GM12878 (cell line): ENCODE data around the gene SLC13A2. TPM values are rescaled to one million over a fixed set of nuclear protein-coding genes. Genes with fewer than 3 reads are reported as not detected.

Experiments used
- ATAC-seq: fragments of 200-7000 bp; cut with Tn5 transposase; 3 replicates; pipeline ENCODE4 v1.9.1; 2020; ENCODE audit warnings: mild to moderate bottlenecking, moderate library complexity
- BruUV-seq: library from RNA; stranded (reverse); fragments of 400-500 nt; replicated peaks from 2 replicates; lab custom pipeline; 2021; lab: Mats Ljungman, UMichigan
- CTCF ChIA-PET: fragments of 300-600 bp; sonication (Branson Sonifier 250); formaldehyde crosslinking; extraction: SDS; loops from one replicate; lab custom pipeline; 2021; ENCODE audit warnings: inconsistent platforms; lab: Yijun Ruan, JAX
- POLR2A ChIA-PET: fragments of 350-600 bp; formaldehyde crosslinking; extraction: SDS; loops from one replicate; lab custom pipeline; 2021; ENCODE audit warnings: inconsistent platforms; lab: Charles Lee
- RAD21 ChIA-PET: fragments of 300-600 bp; sonication (Branson Sonifier 250); formaldehyde crosslinking; loops from one replicate; lab custom pipeline; 2023; ENCODE audit warnings: antibody characterized with exemption; ENCODE audit not compliant: unreplicated experiment; lab: Charles Lee
- SMC1A ChIA-PET: fragments of 300-600 bp; sonication (Branson Sonifier 250); formaldehyde crosslinking; loops from one replicate; lab custom pipeline; 2023; ENCODE audit not compliant: unreplicated experiment, uncharacterized antibody; lab: Charles Lee
- DNase-seq: peaks from one replicate; pipeline ENCODE4 v3.0.0-alpha.2; 2011; ENCODE audit warnings: low read depth, low spot score
- FAIRE-seq: peaks from 3 replicates; lab custom pipeline; 2011; peaks lifted over from hg19 to GRCh38; lab: Jason Lieb, UNC
- H2AFZ ChIP-seq: 2 replicates; pipeline ENCODE4 v1.6.0; 2011; ENCODE audit warnings: low read depth, low read length, control low read depth; ENCODE audit not compliant: control insufficient read depth
- H3K27ac ChIP-seq: 2 replicates; pipeline ENCODE4 v1.5.1; 2011; ENCODE audit warnings: control low read depth; ENCODE audit not compliant: control insufficient read depth, insufficient read depth
- H3K27me3 ChIP-seq, 2 experiments: replicated peaks in 1 of 2; 2 replicates each; pipeline versions ENCODE4 v1.6.0 to v1.6.1; 2011; ENCODE audit warnings: low read length in 1 of 2; ENCODE audit not compliant: control insufficient read depth in 2 of 2, insufficient read depth in 2 of 2
- H3K36me3 ChIP-seq, 2 experiments: 2 replicates each; pipeline ENCODE4 v1.5.1; 2011; ENCODE audit warnings: low read length in 1 of 2; ENCODE audit not compliant: control insufficient read depth in 2 of 2, insufficient read depth in 2 of 2
- H3K4me1 ChIP-seq: 2 replicates; pipeline ENCODE4 v1.6.1; 2011; ENCODE audit warnings: mild to moderate bottlenecking, low read length, moderate library complexity, mixed read lengths; ENCODE audit not compliant: control insufficient read depth, insufficient read depth
- H3K4me2 ChIP-seq: 2 replicates; pipeline ENCODE4 v1.6.0; 2011; ENCODE audit warnings: control low read depth; ENCODE audit not compliant: control insufficient read depth, insufficient read depth
- H3K4me3 ChIP-seq: fragments of 200-600 bp; sonication (generic); 2 replicates; pipeline ENCODE4 v1.5.1; 2016
- H3K79me2 ChIP-seq: 2 replicates; pipeline ENCODE4 v1.6.0; 2011; ENCODE audit warnings: low read length; ENCODE audit not compliant: control insufficient read depth, insufficient read depth
- H3K9ac ChIP-seq: 2 replicates; pipeline ENCODE4 v1.8.0; 2011; ENCODE audit warnings: low read length, control low read depth, mixed read lengths; ENCODE audit not compliant: control insufficient read depth, insufficient read depth
- H3K9me3 ChIP-seq: replicated peaks from 3 replicates; pipeline ENCODE4 v1.5.1; 2011; ENCODE audit warnings: mild to moderate bottlenecking, low read length; ENCODE audit not compliant: control insufficient read depth, insufficient read depth
- H4K20me1 ChIP-seq: 2 replicates; pipeline ENCODE4 v1.6.0; 2011; ENCODE audit not compliant: control insufficient read depth, insufficient read depth
- BCLAF1 ChIP-seq: fragments of 450-650 bp; IDR thresholded peaks from 2 replicates; pipeline ENCODE4 v1.6.1; 2017; ENCODE audit warnings: antibody characterized with exemption, mild to moderate bottlenecking, moderate library complexity
- E2F8 ChIP-seq: fragments of 450-650 bp; IDR thresholded peaks from 2 replicates; pipeline ENCODE4 v1.6.1; 2018; ENCODE audit warnings: mild to moderate bottlenecking, low read depth, moderate library complexity; ENCODE audit not compliant: partially characterized antibody
- EGR1 ChIP-seq, 2 experiments: IDR thresholded peaks; 1 replicate in 1 of 2; 2 replicates in 1 of 2; pipeline ENCODE4 v1.6.1; 2011 to 2012; ENCODE audit warnings: low read depth in 2 of 2, low read length in 2 of 2, borderline replicate concordance in 1 of 2, mild to moderate bottlenecking in 1 of 2, moderate library complexity in 1 of 2
- LARP7 ChIP-seq: fragments of 450-650 bp; IDR thresholded peaks from 2 replicates; pipeline ENCODE4 v1.6.1; 2017; ENCODE audit warnings: mild to moderate bottlenecking
- MYC ChIP-seq: IDR thresholded peaks from 2 replicates; pipeline ENCODE4 v1.6.1; 2011; ENCODE audit warnings: mild to moderate bottlenecking, low read length, moderate library complexity, inconsistent platforms; ENCODE audit not compliant: insufficient read depth, insufficient replicate concordance, insufficient read length, severe bottlenecking
- SP1 ChIP-seq: IDR thresholded peaks from one replicate; pipeline ENCODE4 v1.6.1; 2011; ENCODE audit warnings: low read depth, low read length
- SPI1 ChIP-seq: IDR thresholded peaks from 2 replicates; pipeline ENCODE4 v1.6.1; 2011; ENCODE audit warnings: low read depth, mild to moderate bottlenecking, low read length, moderate library complexity, borderline replicate concordance; ENCODE audit not compliant: insufficient read depth
- STAT3 ChIP-seq: IDR thresholded peaks from 2 replicates; pipeline ENCODE4 v1.6.1; 2011; ENCODE audit warnings: low read depth, low read length, improper control_type of control experiment
- YY1 ChIP-seq: IDR thresholded peaks from 2 replicates; pipeline ENCODE4 v1.6.1; 2011; ENCODE audit warnings: low read depth, mild to moderate bottlenecking, low read length
- ZBTB33 ChIP-seq: fragments of 450-650 bp; IDR thresholded peaks from 2 replicates; pipeline ENCODE4 v1.6.1; 2017; ENCODE audit warnings: mild to moderate bottlenecking
- ZNF207 ChIP-seq: fragments of 450-650 bp; IDR thresholded peaks from 2 replicates; pipeline ENCODE4 v1.6.1; 2014; ENCODE audit warnings: antibody characterized with exemption, mild to moderate bottlenecking, borderline replicate concordance
- WGBS: methylation state at CpG from one replicate; pipeline ENCODE4 v1.1.6; 2016; ENCODE audit warnings: low lambda C conversion rate; ENCODE audit not compliant: insufficient replicate concordance, insufficient coverage; ENCODE audit errors: missing lambda C conversion rate; 5-methylcytosine and 5-hydroxymethylcytosine counted together
- in situ Hi-C: fragments of 300-500 bp; cut with MboI; formaldehyde crosslinking; loops from 9 replicates; pipeline ENCODE4 v1.14.3; 2018; ENCODE audit warnings: mixed read lengths
- intact Hi-C: fragments of 100-400 bp; cut with micrococcal nuclease; formaldehyde crosslinking; loops from one replicate; pipeline ENCODE4 v1.14.2; 2022; ENCODE audit not compliant: unreplicated experiment
- polyA plus RNA-seq, 11 experiments: library from polyadenylated mRNA; depleted of rRNA in 4 of 11; unstranded in 6 of 11; stranded (reverse) in 5 of 11; fragments of >200 nt; fragmentation: Nextera tagmentation in 4 of 11; fragmentation: Illumina TruSeq in 1 of 11; extraction: Ambion mirVana in 4 of 11; extraction: Trizol in 1 of 11; gene quantifications; 1 replicate in 1 of 11; 2 replicates in 10 of 11; pipeline versions ENCODE4 v1.2.1 to v1.2.3, GENCODE V29; 2011 to 2016; ENCODE audit warnings: inconsistent platforms in 2 of 11, missing spikeins in 2 of 11, low read depth in 1 of 11
- total RNA-seq, 4 experiments: library from RNA; depleted of rRNA in 3 of 4; stranded (reverse); fragments of >200 nt in 3 of 4; fragmentation: Illumina TruSeq in 1 of 4; extraction: Trizol in 1 of 4; gene quantifications; 2 replicates each; pipeline versions ENCODE4 v1.2.1 to v1.2.3, GENCODE V29; 2013 to 2021

SLC13A2 gene
- total and polyA plus RNA-seq, 10 of the 15 experiments (the other 5 are each of a cell fraction or from before 2014, with no cell fraction given): 0.03 to 0.13 (median 0.05) TPM; not detected in 6

GRCh38 chr17:28515518-28515917 lies 42.1 kb downstream of the SLC13A2 start:
- TF ChIP-seq BCLAF1: no peak
- no peak for TF ChIP-seq LARP7
- no peak for TF ChIP-seq YY1
- TF ChIP-seq MYC: no peak
- TF ChIP-seq SP1: no peak
- no peak for TF ChIP-seq EGR1 (IDR thresholded peaks at IDR 0.05; ENCODE audit: borderline replicate concordance in 1 of 2, low read depth in 2 of 2, low read length in 2 of 2)
- no peak for TF ChIP-seq E2F8
- TF ChIP-seq STAT3: no peak
- TF ChIP-seq ZBTB33: no peak
- no peak for TF ChIP-seq SPI1
- TF ChIP-seq ZNF207: no peak
- no peak for ATAC-seq
- H4K20me1 ChIP-seq: no peaks in the 10 kb centered on the region
- H2AFZ ChIP-seq: no peak overlapping the region
- H3K79me2 ChIP-seq: no peaks in the 10 kb centered on the region
- ChIA-PET CTCF (no interaction called here), POLR2A (no interaction called here), RAD21 (no interaction called here), SMC1A (no interaction called here)
- no TSS peak for BruUV-seq
- FAIRE-seq: no peak
- no peak for DNase-seq
- H3K9me3 ChIP-seq: peaks cover 1% of the 10 kb centered on the region; the same call in 1 of the 3 replicates
- H3K27me3 ChIP-seq: no peaks in the 10 kb centered on the region
- H3K36me3 ChIP-seq: no peaks in the 10 kb centered on the region
- intact Hi-C loops: no loop called here
- H3K4me1 ChIP-seq: peaks cover 9% of the 10 kb centered on the region
- H3K27ac ChIP-seq: no peak overlapping the region
- no peak overlapping the region for H3K9ac ChIP-seq
- 82% methylated on average over 1 of the region's 1 CpG for WGBS
- no peak overlapping the region for H3K4me3 ChIP-seq
- H3K4me2 ChIP-seq: no peak overlapping the region
- in situ Hi-C loops: no loop called here
